Stimulated activated CD4-positive, alpha-beta T cell treated with anti-CD3 and anti-CD28 coated beads, Interleukin-12 subunit alpha, Interleukin-12 subunit beta, amount 100 ng/mL, for 24 hours (primary cell): ENCODE measurements around the gene HMGN4.
"Not testable (repeated sequence)": the region's sequence is repeated elsewhere in the genome, so short reads cannot be mapped to it uniquely, and the experiment has no call there.

Source experiments
- DNase-seq, 2 experiments: peaks; one replicate each; pipeline ENCODE4 v3.0.0-alpha.2; 2020; ENCODE audit warnings: low read depth in 2 of 2

The HMGN4 gene

GRCh38 chr6:26522486-26523228 is 15.5 kb upstream of the HMGN4 start:
- not testable (repeated sequence) for DNase-seq

- not testable (repeated sequence) for DNase-seq
Observed at GRCh38 chr6:26524314-26524713, 13.9 kb upstream of the HMGN4 start.

- no peak for DNase-seq
Observed at GRCh38 chr6:26524722-26525370, 13.3 kb upstream of the HMGN4 start.

GRCh38 chr6:26525838-26526237 is 12.3 kb upstream of the HMGN4 start:
- no peak for DNase-seq

GRCh38 chr6:26526928-26527327 is 11.2 kb upstream of the HMGN4 start:
- DNase-seq = no peak

- DNase-seq = no peak
Observed at GRCh38 chr6:26530203-26530602, 8.0 kb upstream of the HMGN4 start.

- DNase-seq = no peak
Observed at GRCh38 chr6:26531897-26532296, 6.3 kb upstream of the HMGN4 start.

- DNase-seq = peak; percentile 96 to 97
Observed at GRCh38 chr6:26532699-26533531, 5.3 kb upstream of the HMGN4 start.

GRCh38 chr6:26533532-26533931 is 4.6 kb upstream of the HMGN4 start:
- DNase-seq = no peak

GRCh38 chr6:26534681-26535465 is 3.3 kb upstream of the HMGN4 start:
- no peak for DNase-seq

GRCh38 chr6:26536571-26537159 is 1.5 kb upstream of the HMGN4 start:
- no peak for DNase-seq

GRCh38 chr6:26537160-26537845 is 863 bp upstream of the HMGN4 start:
- DNase-seq = peak; percentile 91 to 94

- no peak for DNase-seq
Observed at GRCh38 chr6:26538572-26538902, 371 bp downstream of the HMGN4 start.

- no peak for DNase-seq
Observed at GRCh38 chr6:26539071-26539615, 977 bp downstream of the HMGN4 start.

- no peak for DNase-seq
Observed at GRCh38 chr6:26541579-26541978, 3.4 kb downstream of the HMGN4 start.

GRCh38 chr6:26543953-26544352 is 5.8 kb downstream of the HMGN4 start:
- no peak for DNase-seq

GRCh38 chr6:26544473-26544872 is 6.3 kb downstream of the HMGN4 start:
- no peak for DNase-seq

- no peak for DNase-seq
Observed at GRCh38 chr6:26545627-26546026, 7.5 kb downstream of the HMGN4 start.

- not testable (repeated sequence) for DNase-seq
Observed at GRCh38 chr6:26547363-26547762, 9.2 kb downstream of the HMGN4 start.

- DNase-seq = peak; percentile 46 to 60
Observed at GRCh38 chr6:26550250-26550993, 12.3 kb downstream of the HMGN4 start.
